ENCODE data around the gene CHP2. TPM values are rescaled to one million over a fixed set of nuclear protein-coding genes. Genes with fewer than 3 reads are reported as not detected.

Gene CHP2
- not detected for polyA plus RNA-seq (2013, experiment 1 of 2)
- not detected for polyA plus RNA-seq (2013, experiment 2 of 2)

- H2AK5ac ChIP-seq (ENCODE audit: low read length, severe bottlenecking), result no peak within 1 kb of the TSS
- H3K4me1 ChIP-seq (ENCODE audit: control insufficient read depth, insufficient read depth, low read depth, low read length), result peaks cover 7% of the 10 kb centered on the region
- peaks cover 44 to 56% of the 10 kb centered on the region in 2 experiments for H3K27me3 ChIP-seq (ENCODE audit: control insufficient read depth in 1 of 2, insufficient read depth in 1 of 2, low read length in 2 of 2)
- H2AFZ ChIP-seq (ENCODE audit: low read depth, low read length), result no peak within 1 kb of the TSS
- no peak within 1 kb of the TSS for H3K14ac ChIP-seq (ENCODE audit: low read length in 2 of 2)
- H3K4ac ChIP-seq (ENCODE audit: low read depth in 1 of 2, low read length in 2 of 2), result no peak within 1 kb of the TSS
- no peak within 1 kb of the TSS for H2BK120ac ChIP-seq (ENCODE audit: low read depth, low read length)
- no peaks in the 10 kb centered on the region for H3K9me3 ChIP-seq (ENCODE audit: control insufficient read depth, low read length)
- no peak within 1 kb of the TSS for H4K8ac ChIP-seq (ENCODE audit: low read length)
- H2BK15ac ChIP-seq (ENCODE audit: low read depth, poor library complexity, severe bottlenecking), result no peak within 1 kb of the TSS
- no peak within 1 kb of the TSS for H3K9ac ChIP-seq (ENCODE audit: low read length)
- H4K91ac ChIP-seq (ENCODE audit: low read length), result peak within 1 kb of the TSS; percentile 11
- 13% methylated on average over 66 of the region's 80 CpGs for WGBS
- H2BK12ac ChIP-seq (ENCODE audit: low read length in 2 of 2), result no peak within 1 kb of the TSS
- no peak within 1 kb of the TSS for H3K27ac ChIP-seq (ENCODE audit: low read length, poor library complexity, severe bottlenecking)
- H3K18ac ChIP-seq (ENCODE audit: low read depth in 1 of 2, low read length in 2 of 2), result no peak within 1 kb of the TSS
- H3K23ac ChIP-seq (ENCODE audit: low read length in 2 of 2), result no peak within 1 kb of the TSS
- DNase-seq, result no peak
- H3K4me2 ChIP-seq (ENCODE audit: low read length, poor library complexity, severe bottlenecking), result peak within 1 kb of the TSS; percentile 7
- peaks cover 0 to 4% of the 10 kb centered on the region in 2 experiments for H3K36me3 ChIP-seq (ENCODE audit: control insufficient read depth in 1 of 2, insufficient read depth in 2 of 2, low read depth in 1 of 2, low read length in 2 of 2)
- no peak within 1 kb of the TSS for H2BK5ac ChIP-seq (ENCODE audit: low read depth, low read length, poor library complexity, severe bottlenecking)
- H3K4me3 ChIP-seq (ENCODE audit: insufficient read depth in 1 of 2, low read depth in 1 of 2, low read length in 2 of 2), result peak within 1 kb of the TSS in 1 of 2 experiments; percentile 49
- H3K79me1 ChIP-seq (replicated peaks; ENCODE audit: low read length, poor library complexity, severe bottlenecking), result no peaks in the 10 kb centered on the region
Measured at GRCh38 chr16:23754594-23755483, at the start of gene CHP2. Gene CHP2 (plus strand): TSS chr16:23755026. CDS start chr16:23755050, 24 bp downstream.

- Histone ChIP-seq H3K36me3 (ENCODE audit: control insufficient read depth in 1 of 2, insufficient read depth in 2 of 2, low read depth in 1 of 2, low read length in 2 of 2) (no peaks in the 10 kb centered on the region), H2BK5ac (ENCODE audit: low read depth, low read length, poor library complexity, severe bottlenecking) (no peak overlapping the region), H3K4me2 (ENCODE audit: low read length, poor library complexity, severe bottlenecking) (no peak overlapping the region), H2BK12ac (ENCODE audit: low read length in 2 of 2) (no peak overlapping the region), H3K27ac (ENCODE audit: low read length, poor library complexity, severe bottlenecking) (no peak overlapping the region), H3K23ac (ENCODE audit: low read length in 2 of 2) (no peak overlapping the region), H3K18ac (ENCODE audit: low read depth in 1 of 2, low read length in 2 of 2) (no peak overlapping the region), H3K4me3 (ENCODE audit: insufficient read depth in 1 of 2, low read depth in 1 of 2, low read length in 2 of 2) (no peak overlapping the region), H3K9me3 (ENCODE audit: control insufficient read depth, low read length) (peaks cover 29% of the 10 kb centered on the region), H2BK15ac (ENCODE audit: low read depth, poor library complexity, severe bottlenecking) (no peak overlapping the region), H3K79me1 (replicated peaks; ENCODE audit: low read length, poor library complexity, severe bottlenecking) (no peaks in the 10 kb centered on the region), H3K14ac (ENCODE audit: low read length in 2 of 2) (no peak overlapping the region), H2BK120ac (ENCODE audit: low read depth, low read length) (no peak overlapping the region), H2AK5ac (ENCODE audit: low read length, severe bottlenecking) (no peak overlapping the region), H2AFZ (ENCODE audit: low read depth, low read length) (no peak overlapping the region), H3K27me3 (ENCODE audit: control insufficient read depth in 1 of 2, insufficient read depth in 1 of 2, low read length in 2 of 2) (peaks cover 30 to 45% of the 10 kb centered on the region in 2 experiments), H4K8ac (ENCODE audit: low read length) (no peak overlapping the region), H3K4ac (ENCODE audit: low read depth in 1 of 2, low read length in 2 of 2) (no peak overlapping the region), H4K91ac (ENCODE audit: low read length) (no peak overlapping the region), H3K9ac (ENCODE audit: low read length) (no peak overlapping the region), H3K4me1 (ENCODE audit: control insufficient read depth, insufficient read depth, low read depth, low read length) (peaks cover 3% of the 10 kb centered on the region)
- DNase-seq, result no peak
- WGBS, result 82% methylated on average over 2 of the region's 2 CpGs
Measured at GRCh38 chr16:23705517-23705902, 49.3 kb upstream of the CHP2 start.

DNA sequence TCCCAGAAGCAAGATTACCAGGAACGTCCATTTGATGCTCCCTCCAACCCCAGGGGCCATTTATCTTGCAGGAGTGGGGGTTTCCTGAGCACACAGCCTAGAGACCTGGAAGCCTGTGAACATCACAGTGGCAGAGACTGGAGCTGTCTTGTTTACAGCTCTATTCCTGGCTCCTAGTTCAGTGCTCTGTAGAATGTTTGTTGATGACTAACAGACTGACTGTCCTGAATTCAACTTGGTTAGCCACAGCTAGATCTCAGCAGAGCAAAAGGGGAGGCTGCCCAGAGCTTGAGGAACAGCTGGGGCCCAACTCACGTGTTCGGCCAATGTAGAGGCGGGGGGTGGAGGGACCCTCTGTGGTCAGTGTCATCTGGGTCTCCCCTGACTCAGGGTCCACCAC, 48.4 kb upstream of the CHP2 start:
- Histone ChIP-seq H2BK5ac (ENCODE audit: low read depth, low read length, poor library complexity, severe bottlenecking) (no peak overlapping the region), H3K27ac (ENCODE audit: low read length, poor library complexity, severe bottlenecking) (no peak overlapping the region), H4K8ac (ENCODE audit: low read length) (no peak overlapping the region), H3K9me3 (ENCODE audit: control insufficient read depth, low read length) (peaks cover 33% of the 10 kb centered on the region), H4K91ac (ENCODE audit: low read length) (no peak overlapping the region), H2BK120ac (ENCODE audit: low read depth, low read length) (no peak overlapping the region), H3K36me3 (ENCODE audit: control insufficient read depth in 1 of 2, insufficient read depth in 2 of 2, low read depth in 1 of 2, low read length in 2 of 2) (no peaks in the 10 kb centered on the region), H3K4me3 (ENCODE audit: insufficient read depth in 1 of 2, low read depth in 1 of 2, low read length in 2 of 2) (no peak overlapping the region), H3K4me1 (ENCODE audit: control insufficient read depth, insufficient read depth, low read depth, low read length) (no peaks in the 10 kb centered on the region), H2BK12ac (ENCODE audit: low read length in 2 of 2) (no peak overlapping the region), H3K27me3 (ENCODE audit: control insufficient read depth in 1 of 2, insufficient read depth in 1 of 2, low read length in 2 of 2) (peaks cover 39 to 50% of the 10 kb centered on the region in 2 experiments), H3K4ac (ENCODE audit: low read depth in 1 of 2, low read length in 2 of 2) (no peak overlapping the region), H2BK15ac (ENCODE audit: low read depth, poor library complexity, severe bottlenecking) (no peak overlapping the region), H2AK5ac (ENCODE audit: low read length, severe bottlenecking) (no peak overlapping the region), H3K23ac (ENCODE audit: low read length in 2 of 2) (no peak overlapping the region), H3K14ac (ENCODE audit: low read length in 2 of 2) (no peak overlapping the region), H3K18ac (ENCODE audit: low read depth in 1 of 2, low read length in 2 of 2) (no peak overlapping the region), H3K9ac (ENCODE audit: low read length) (no peak overlapping the region), H3K79me1 (replicated peaks; ENCODE audit: low read length, poor library complexity, severe bottlenecking) (no peaks in the 10 kb centered on the region), H3K4me2 (ENCODE audit: low read length, poor library complexity, severe bottlenecking) (no peak overlapping the region), H2AFZ (ENCODE audit: low read depth, low read length) (no peak overlapping the region)
- WGBS, result 83% methylated on average over 4 of the region's 4 CpGs
- DNase-seq, result no peak

- H3K9ac ChIP-seq (ENCODE audit: low read length), result no peak overlapping the region
- no peaks in the 10 kb centered on the region for H3K36me3 ChIP-seq (ENCODE audit: control insufficient read depth in 1 of 2, insufficient read depth in 2 of 2, low read depth in 1 of 2, low read length in 2 of 2)
- H3K79me1 ChIP-seq (replicated peaks; ENCODE audit: low read length, poor library complexity, severe bottlenecking), result no peaks in the 10 kb centered on the region
- no peak for DNase-seq
- no peak overlapping the region for H2AFZ ChIP-seq (ENCODE audit: low read depth, low read length)
- H4K91ac ChIP-seq (ENCODE audit: low read length), result no peak overlapping the region
- H3K27ac ChIP-seq (ENCODE audit: low read length, poor library complexity, severe bottlenecking), result no peak overlapping the region
- H3K4me2 ChIP-seq (ENCODE audit: low read length, poor library complexity, severe bottlenecking), result no peak overlapping the region
- peaks cover 62 to 64% of the 10 kb centered on the region in 2 experiments for H3K27me3 ChIP-seq (ENCODE audit: control insufficient read depth in 1 of 2, insufficient read depth in 1 of 2, low read length in 2 of 2)
- no peak overlapping the region for H2BK15ac ChIP-seq (ENCODE audit: low read depth, poor library complexity, severe bottlenecking)
- no peak overlapping the region for H3K18ac ChIP-seq (ENCODE audit: low read depth in 1 of 2, low read length in 2 of 2)
- H4K8ac ChIP-seq (ENCODE audit: low read length), result no peak overlapping the region
- H2AK5ac ChIP-seq (ENCODE audit: low read length, severe bottlenecking), result no peak overlapping the region
- no peak overlapping the region for H3K14ac ChIP-seq (ENCODE audit: low read length in 2 of 2)
- no peak overlapping the region for H2BK5ac ChIP-seq (ENCODE audit: low read depth, low read length, poor library complexity, severe bottlenecking)
- H3K4me1 ChIP-seq (ENCODE audit: control insufficient read depth, insufficient read depth, low read depth, low read length), result peaks cover 6% of the 10 kb centered on the region
- H3K9me3 ChIP-seq (ENCODE audit: control insufficient read depth, low read length), result peaks cover 24% of the 10 kb centered on the region
- H3K4ac ChIP-seq (ENCODE audit: low read depth in 1 of 2, low read length in 2 of 2), result no peak overlapping the region
- H3K23ac ChIP-seq (ENCODE audit: low read length in 2 of 2), result no peak overlapping the region
- H2BK12ac ChIP-seq (ENCODE audit: low read length in 2 of 2), result no peak overlapping the region
- H3K4me3 ChIP-seq (ENCODE audit: insufficient read depth in 1 of 2, low read depth in 1 of 2, low read length in 2 of 2), result no peak overlapping the region
- no peak overlapping the region for H2BK120ac ChIP-seq (ENCODE audit: low read depth, low read length)
Measured at GRCh38 chr16:23709536-23709935, 45.3 kb upstream of the CHP2 start.

Measured in mesenchymal stem cell (in vitro differentiated cells and primary cell).